Mucosa of stomach (tissue), 1 donor: ENCODE results near the gene MAVS.

Experiments
- H3K27me3 ChIP-seq: one replicate; pipeline ENCODE4 v1.7.0; 2013; ENCODE audit warnings: mild to moderate bottlenecking, low read length; ENCODE audit not compliant: control insufficient read depth, insufficient read depth
- H3K36me3 ChIP-seq: one replicate; pipeline ENCODE4 v1.7.0; 2013; ENCODE audit warnings: low read length; ENCODE audit not compliant: control insufficient read depth, insufficient read depth
- H3K4me1 ChIP-seq: one replicate; pipeline ENCODE4 v1.7.0; 2013; ENCODE audit warnings: mild to moderate bottlenecking, low read length; ENCODE audit not compliant: control insufficient read depth, insufficient read depth
- H3K4me3 ChIP-seq: one replicate; pipeline ENCODE4 v1.7.0; 2013; ENCODE audit warnings: low read length
- H3K9ac ChIP-seq: one replicate; pipeline ENCODE4 v1.7.0; 2013; ENCODE audit warnings: mild to moderate bottlenecking, low read length, moderate library complexity
- H3K9me3 ChIP-seq: one replicate; pipeline ENCODE4 v1.7.0; 2013; ENCODE audit warnings: mild to moderate bottlenecking, low read length, moderate library complexity; ENCODE audit not compliant: control insufficient read depth
- donor health status: Pancreatic carcinoma.

The MAVS gene

GRCh38 chr20:3864518-3864917, 17.9 kb downstream of the MAVS start:
- no peaks in the 10 kb centered on the region for H3K27me3 ChIP-seq
- H3K4me3 ChIP-seq = no peak overlapping the region
- H3K4me1 ChIP-seq = no peaks in the 10 kb centered on the region
- H3K36me3 ChIP-seq = peaks cover 37% of the 10 kb centered on the region
- H3K9me3 ChIP-seq = no peaks in the 10 kb centered on the region
- H3K9ac ChIP-seq = no peak overlapping the region

- no peaks in the 10 kb centered on the region for H3K4me1 ChIP-seq
- H3K27me3 ChIP-seq = no peaks in the 10 kb centered on the region
- H3K4me3 ChIP-seq = no peak overlapping the region
- peaks cover 37% of the 10 kb centered on the region for H3K36me3 ChIP-seq
- no peak overlapping the region for H3K9ac ChIP-seq
- H3K9me3 ChIP-seq = no peaks in the 10 kb centered on the region
These were observed 18.7 kb downstream of the MAVS start for GRCh38 chr20:3865152-3865886.

- Histone ChIP-seq H3K36me3 (peaks cover 37% of the 10 kb centered on the region), H3K4me1 (no peaks in the 10 kb centered on the region), H3K9me3 (no peaks in the 10 kb centered on the region), H3K9ac (no peak overlapping the region), H3K4me3 (no peak overlapping the region), H3K27me3 (no peaks in the 10 kb centered on the region)
These were observed 19.3 kb downstream of the MAVS start for GRCh38 chr20:3865887-3866407.

GRCh38 chr20:3866464-3866863, 19.8 kb downstream of the MAVS start:
- no peak overlapping the region for H3K9ac ChIP-seq
- H3K27me3 ChIP-seq = no peaks in the 10 kb centered on the region
- H3K4me1 ChIP-seq = no peaks in the 10 kb centered on the region
- H3K9me3 ChIP-seq = no peaks in the 10 kb centered on the region
- H3K36me3 ChIP-seq = peaks cover 33% of the 10 kb centered on the region
- H3K4me3 ChIP-seq = no peak overlapping the region

- H3K27me3 ChIP-seq = no peaks in the 10 kb centered on the region
- H3K36me3 ChIP-seq = peaks cover 23% of the 10 kb centered on the region
- no peaks in the 10 kb centered on the region for H3K4me1 ChIP-seq
- no peak overlapping the region for H3K4me3 ChIP-seq
- no peak overlapping the region for H3K9ac ChIP-seq
- no peaks in the 10 kb centered on the region for H3K9me3 ChIP-seq
These were observed 21.2 kb downstream of the MAVS start for GRCh38 chr20:3867802-3868201.

- H3K27me3 ChIP-seq = no peaks in the 10 kb centered on the region
- H3K9me3 ChIP-seq = no peaks in the 10 kb centered on the region
- H3K4me3 ChIP-seq = no peak overlapping the region
- no peaks in the 10 kb centered on the region for H3K4me1 ChIP-seq
- no peak overlapping the region for H3K9ac ChIP-seq
- H3K36me3 ChIP-seq = peaks cover 10% of the 10 kb centered on the region
These were observed 23.4 kb downstream of the MAVS start for GRCh38 chr20:3869839-3870634.

GRCh38 chr20:3871550-3872265, 25.1 kb downstream of the MAVS start:
- peaks cover 3% of the 10 kb centered on the region for H3K36me3 ChIP-seq
- H3K9ac ChIP-seq = no peak overlapping the region
- H3K4me1 ChIP-seq = no peaks in the 10 kb centered on the region
- H3K27me3 ChIP-seq = no peaks in the 10 kb centered on the region
- no peak overlapping the region for H3K4me3 ChIP-seq
- no peaks in the 10 kb centered on the region for H3K9me3 ChIP-seq

GRCh38 chr20:3873507-3873906, 26.9 kb downstream of the MAVS start:
- Histone ChIP-seq H3K4me1 (no peaks in the 10 kb centered on the region), H3K4me3 (no peak overlapping the region), H3K27me3 (no peaks in the 10 kb centered on the region), H3K36me3 (peaks cover 3% of the 10 kb centered on the region), H3K9me3 (no peaks in the 10 kb centered on the region), H3K9ac (no peak overlapping the region)

GRCh38 chr20:3874194-3874844, 27.7 kb downstream of the MAVS start:
- no peaks in the 10 kb centered on the region for H3K27me3 ChIP-seq
- H3K9me3 ChIP-seq = no peaks in the 10 kb centered on the region
- no peaks in the 10 kb centered on the region for H3K4me1 ChIP-seq
- peaks cover 3% of the 10 kb centered on the region for H3K36me3 ChIP-seq
- H3K9ac ChIP-seq = no peak overlapping the region
- H3K4me3 ChIP-seq = no peak overlapping the region

- no peaks in the 10 kb centered on the region for H3K27me3 ChIP-seq
- no peak overlapping the region for H3K9ac ChIP-seq
- peaks cover 3% of the 10 kb centered on the region for H3K36me3 ChIP-seq
- H3K4me3 ChIP-seq = no peak overlapping the region
- H3K4me1 ChIP-seq = no peaks in the 10 kb centered on the region
- H3K9me3 ChIP-seq = no peaks in the 10 kb centered on the region
These were observed 28.8 kb downstream of the MAVS start for GRCh38 chr20:3875378-3875974.

- Histone ChIP-seq H3K36me3 (peaks cover 3% of the 10 kb centered on the region), H3K27me3 (no peaks in the 10 kb centered on the region), H3K4me1 (no peaks in the 10 kb centered on the region), H3K4me3 (no peak overlapping the region), H3K9me3 (no peaks in the 10 kb centered on the region), H3K9ac (no peak overlapping the region)
These were observed 29.4 kb downstream of the MAVS start for GRCh38 chr20:3876000-3876399.
